ENCODE results near the gene SKAP1.

The SKAP1 gene

GRCh38 chr17:48178317-48178716 lies 251.7 kb downstream of the SKAP1 start:
- CTCF ChIA-PET: interaction anchor here (0.7 kb wide), 1 partner anchor 200 kb away, joined by 3 read pairs; no protein-coding TSS in a partner anchor
- POLR2A ChIA-PET (ENCODE audit: low non-redundant PET): no interaction called here
- TF ChIP-seq CTCF (conservative IDR thresholded peaks at IDR 0.05; ENCODE audit: low read depth): no peak
- DNase-seq (ENCODE audit: low spot score): no peak
- H3K27ac ChIP-seq: no peak overlapping the region

- TF ChIP-seq CTCF (conservative IDR thresholded peaks at IDR 0.05; ENCODE audit: low read depth): no peak
- CTCF ChIA-PET: interaction anchor here (0.5 kb wide), 1 partner anchor 76 kb away, joined by 3 read pairs; no protein-coding TSS in a partner anchor
- no peak overlapping the region for H3K27ac ChIP-seq
- POLR2A ChIA-PET (ENCODE audit: low non-redundant PET): no interaction called here
- DNase-seq (ENCODE audit: low spot score): no peak
Observed at GRCh38 chr17:48177816-48178215, 252.2 kb downstream of the SKAP1 start.

- ChIA-PET CTCF (no interaction called here), POLR2A (ENCODE audit: low non-redundant PET) (no interaction called here)
- DNase-seq (ENCODE audit: low spot score): no peak
- no peak overlapping the region for H3K27ac ChIP-seq
- TF ChIP-seq CTCF (conservative IDR thresholded peaks at IDR 0.05; ENCODE audit: low read depth): no peak
Observed at GRCh38 chr17:48176471-48176855, 253.6 kb downstream of the SKAP1 start.

GRCh38 chr17:48175692-48176470 lies 254.1 kb downstream of the SKAP1 start:
- no peak overlapping the region for H3K27ac ChIP-seq
- no peak for TF ChIP-seq CTCF (conservative IDR thresholded peaks at IDR 0.05; ENCODE audit: low read depth)
- no peak for DNase-seq (ENCODE audit: low spot score)
- CTCF ChIA-PET: no interaction called here
- POLR2A ChIA-PET (ENCODE audit: low non-redundant PET): no interaction called here

- CTCF ChIA-PET: no interaction called here
- POLR2A ChIA-PET (ENCODE audit: low non-redundant PET): no interaction called here
- no peak for TF ChIP-seq CTCF (conservative IDR thresholded peaks at IDR 0.05; ENCODE audit: low read depth)
- DNase-seq (ENCODE audit: low spot score): no peak
- no peak overlapping the region for H3K27ac ChIP-seq
Observed at GRCh38 chr17:48174833-48175523, 255.0 kb downstream of the SKAP1 start.

GRCh38 chr17:48173191-48173984 lies 256.6 kb downstream of the SKAP1 start:
- POLR2A ChIA-PET (ENCODE audit: low non-redundant PET): no interaction called here
- CTCF ChIA-PET: interaction anchor here (0.6 kb wide), 1 partner anchor 710 kb away, joined by 3 read pairs; no protein-coding TSS in a partner anchor

More at GRCh38 chr17:48173191-48173984, 256.6 kb downstream of the SKAP1 start:
- no peak for TF ChIP-seq CTCF (conservative IDR thresholded peaks at IDR 0.05; ENCODE audit: low read depth)
- H3K27ac ChIP-seq: no peak overlapping the region
- DNase-seq (ENCODE audit: low spot score): no peak

Data from RWPE1 (cell line).